ENCODE measurements around the gene NGEF.
"Not testable (repeated sequence)": the region's sequence is repeated elsewhere in the genome, so short reads cannot be mapped to it uniquely, and the experiment has no call there.

The NGEF gene

DNA sequence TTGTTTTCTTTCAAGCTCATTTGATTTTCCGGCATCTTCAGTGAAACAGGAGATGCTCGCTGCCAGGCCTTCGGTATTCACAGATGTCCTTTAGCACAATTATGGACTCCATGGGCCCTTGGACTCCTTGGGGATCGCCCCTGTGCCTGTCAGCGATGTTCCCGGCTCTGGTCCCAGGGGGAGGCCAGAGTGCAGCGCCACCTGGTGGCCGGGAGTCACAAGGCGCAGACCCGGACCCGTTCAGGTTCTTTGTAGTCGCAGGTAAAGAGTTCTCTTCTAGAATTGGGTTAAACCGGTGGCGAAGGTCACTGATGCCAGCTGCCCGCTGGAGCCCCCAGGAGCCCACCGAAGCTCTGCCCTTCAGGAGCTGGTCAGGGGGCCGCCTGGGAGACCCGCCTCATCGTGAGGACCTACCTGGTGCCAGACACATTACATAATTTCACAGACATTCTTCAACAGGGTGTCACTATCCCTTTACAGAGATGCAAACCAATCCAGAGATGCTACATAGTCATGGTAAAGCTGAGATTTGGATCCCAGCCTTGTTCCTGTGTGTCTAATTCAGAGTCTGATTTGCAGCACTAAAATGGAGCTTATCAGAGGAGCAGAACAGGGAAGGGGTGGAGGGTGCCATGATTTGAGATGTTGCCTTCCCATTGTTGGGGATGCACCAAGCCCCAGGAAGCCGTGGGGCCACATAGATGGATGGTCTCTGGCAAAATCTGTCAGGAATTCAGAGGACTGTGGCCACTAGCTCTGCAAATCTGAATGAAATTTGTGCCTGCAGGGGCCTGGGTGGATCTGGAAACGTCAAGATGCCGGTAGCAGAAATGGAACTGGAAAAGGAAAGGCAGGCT, 41.1 kb upstream of the NGEF start:
- H2AFZ ChIP-seq (ENCODE audit: low read depth, low read length) = no peak overlapping the region
- H3K36me3 ChIP-seq (ENCODE audit: insufficient read depth, low read length) = no peaks in the 10 kb centered on the region
- H3K4me3 ChIP-seq (ENCODE audit: low read length) = no peak overlapping the region
- H3K27me3 ChIP-seq (ENCODE audit: insufficient read depth, low read length) = peaks cover 13% of the 10 kb centered on the region
- no peaks in the 10 kb centered on the region for H3K9me3 ChIP-seq (ENCODE audit: low read length)
- no peaks in the 10 kb centered on the region for H3K4me1 ChIP-seq (ENCODE audit: insufficient read depth, low read length)

DNA sequence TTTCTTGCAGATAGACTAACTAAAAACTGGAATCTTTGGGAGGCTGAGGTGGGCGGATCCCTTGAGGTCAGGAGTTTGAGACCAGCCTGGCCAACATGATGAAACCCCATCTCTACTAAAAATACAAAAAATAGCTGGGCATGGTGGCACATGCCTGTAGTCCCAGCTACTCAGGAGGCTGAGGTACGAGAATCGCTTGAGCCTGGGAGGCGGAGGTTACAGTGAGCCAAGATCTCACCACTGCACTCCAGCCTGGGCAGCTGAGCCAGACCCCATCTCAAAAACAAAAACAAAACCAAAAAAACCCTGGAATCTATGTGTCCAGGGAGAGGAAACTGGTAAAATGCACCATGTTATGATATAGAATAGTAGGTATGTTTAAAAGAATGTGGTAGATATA, 39.5 kb upstream of the NGEF start:
- not testable (repeated sequence) for H3K4me3 ChIP-seq (ENCODE audit: low read length); H2AFZ ChIP-seq (ENCODE audit: low read depth, low read length); H3K9me3 ChIP-seq (ENCODE audit: low read length); H3K4me1 ChIP-seq (ENCODE audit: insufficient read depth, low read length); H3K36me3 ChIP-seq (ENCODE audit: insufficient read depth, low read length)
- peaks cover 16% of the 10 kb centered on the region for H3K27me3 ChIP-seq (ENCODE audit: insufficient read depth, low read length)

DNA sequence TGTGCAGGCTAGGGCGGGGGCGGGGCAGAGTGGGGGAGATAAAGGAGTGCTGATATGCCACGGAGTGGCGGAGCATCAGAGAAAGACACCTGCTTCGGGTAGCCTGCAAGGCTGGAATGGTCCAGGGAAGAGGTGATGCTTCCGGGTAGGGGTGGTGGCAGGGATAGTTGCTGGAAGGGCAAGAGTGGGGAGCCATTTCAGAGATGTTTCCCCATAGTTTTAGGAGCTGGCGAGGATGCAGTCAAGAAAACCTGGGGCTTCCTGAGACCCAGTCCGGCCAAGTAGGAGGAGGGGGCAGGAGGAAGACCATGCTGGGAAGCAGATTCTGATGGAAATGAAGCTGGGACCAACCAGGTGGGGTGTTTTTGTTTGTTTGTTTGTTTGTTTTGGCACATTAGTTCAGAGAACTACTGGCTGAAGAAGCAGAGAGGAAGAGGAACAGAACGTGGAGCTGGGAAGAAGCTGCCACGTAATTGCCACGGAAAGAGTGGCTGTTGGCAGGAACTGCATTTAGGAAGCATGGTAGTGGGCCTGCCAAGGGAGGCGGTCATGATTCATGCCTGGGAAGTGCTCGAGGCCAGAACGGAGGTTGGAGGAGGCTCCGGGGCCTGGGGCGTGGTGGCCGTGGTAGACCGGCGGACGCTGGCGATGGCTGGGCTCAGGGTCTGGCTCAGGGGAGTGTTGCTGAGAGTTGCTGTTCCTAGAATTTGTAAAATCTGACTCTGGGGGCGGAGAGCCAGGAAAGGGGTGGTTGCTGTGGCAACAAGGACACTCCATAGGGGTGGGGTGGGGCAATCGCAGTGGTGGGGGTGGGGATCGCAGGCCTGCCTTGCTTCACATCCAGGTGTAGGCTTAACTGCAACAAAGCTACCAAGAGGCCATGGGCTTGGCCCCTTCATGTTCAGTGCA, 38.4 kb upstream of the NGEF start:
- Histone ChIP-seq H3K4me3 (ENCODE audit: low read length) (no peak overlapping the region), H2AFZ (ENCODE audit: low read depth, low read length) (no peak overlapping the region), H3K27me3 (ENCODE audit: insufficient read depth, low read length) (peaks cover 16% of the 10 kb centered on the region), H3K36me3 (ENCODE audit: insufficient read depth, low read length) (no peaks in the 10 kb centered on the region), H3K9me3 (ENCODE audit: low read length) (no peaks in the 10 kb centered on the region), H3K4me1 (ENCODE audit: insufficient read depth, low read length) (no peaks in the 10 kb centered on the region)

DNA sequence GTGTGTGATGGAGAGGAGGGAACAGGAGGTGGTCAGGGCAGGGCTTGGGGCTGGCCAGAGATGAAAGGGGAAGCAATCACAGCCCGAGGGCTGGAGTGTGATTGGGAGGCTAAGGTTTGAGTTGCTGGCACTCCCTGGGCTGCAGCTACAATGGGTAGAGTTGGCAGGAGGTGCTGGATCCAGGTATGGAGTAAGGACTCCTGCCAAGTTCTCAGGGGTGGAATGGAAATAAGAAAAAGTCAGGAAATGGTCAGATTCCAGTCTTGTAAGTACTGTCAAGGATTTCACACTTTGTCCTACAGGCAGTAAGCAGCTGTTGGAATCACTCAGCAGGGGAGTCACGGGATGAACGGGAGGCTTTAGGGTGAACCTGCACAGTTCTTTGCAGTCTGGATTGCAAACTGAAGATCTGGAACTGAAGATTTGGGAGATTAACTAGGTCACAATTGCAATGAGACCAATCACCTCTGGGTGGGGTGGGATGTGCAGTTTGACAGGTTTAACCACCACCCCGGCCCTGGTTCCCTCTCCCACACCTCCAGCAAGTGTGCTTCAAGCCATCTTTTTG, 36.2 kb upstream of the NGEF start:
- H3K9me3 ChIP-seq (ENCODE audit: low read length) = no peaks in the 10 kb centered on the region
- H2AFZ ChIP-seq (ENCODE audit: low read depth, low read length) = no peak overlapping the region
- no peaks in the 10 kb centered on the region for H3K4me1 ChIP-seq (ENCODE audit: insufficient read depth, low read length)
- no peak overlapping the region for H3K4me3 ChIP-seq (ENCODE audit: low read length)
- no peaks in the 10 kb centered on the region for H3K36me3 ChIP-seq (ENCODE audit: insufficient read depth, low read length)
- peaks cover 21% of the 10 kb centered on the region for H3K27me3 ChIP-seq (ENCODE audit: insufficient read depth, low read length)

DNA sequence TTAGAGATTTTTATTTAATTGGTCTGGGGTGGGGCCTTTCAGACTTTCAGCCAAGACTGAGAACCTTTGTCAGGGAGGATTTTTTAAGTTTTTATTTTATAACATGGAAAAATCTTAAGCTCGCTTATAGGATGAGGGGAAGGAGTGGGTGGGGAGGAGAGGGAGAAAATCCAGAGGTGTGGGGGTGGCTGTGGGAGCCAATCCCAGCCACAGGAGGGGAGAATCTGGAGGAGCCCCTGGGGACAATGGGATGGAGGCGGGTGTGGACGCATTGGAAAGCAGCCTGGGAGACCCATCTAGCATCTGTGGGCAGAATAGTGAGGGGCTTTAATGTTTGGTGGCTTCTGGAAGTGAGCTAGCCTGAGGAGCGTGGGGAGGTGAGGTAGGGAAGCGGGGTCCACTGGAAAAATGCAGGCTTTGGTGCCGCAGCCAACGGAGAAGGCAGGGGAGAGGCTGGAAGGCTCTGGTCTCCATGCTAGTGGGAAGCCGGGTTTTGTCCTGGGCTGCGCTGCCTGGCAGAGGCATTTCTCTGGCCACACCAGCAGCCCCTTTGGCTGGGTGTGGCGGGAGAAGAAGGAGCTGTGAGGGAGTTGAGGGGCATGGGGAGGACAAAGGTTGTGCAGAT, 35.6 kb upstream of the NGEF start:
- no peak overlapping the region for H2AFZ ChIP-seq (ENCODE audit: low read depth, low read length)
- peaks cover 23% of the 10 kb centered on the region for H3K27me3 ChIP-seq (ENCODE audit: insufficient read depth, low read length)
- H3K4me1 ChIP-seq (ENCODE audit: insufficient read depth, low read length) = no peaks in the 10 kb centered on the region
- H3K4me3 ChIP-seq (ENCODE audit: low read length) = no peak overlapping the region
- H3K9me3 ChIP-seq (ENCODE audit: low read length) = no peaks in the 10 kb centered on the region
- H3K36me3 ChIP-seq (ENCODE audit: insufficient read depth, low read length) = no peaks in the 10 kb centered on the region

DNA sequence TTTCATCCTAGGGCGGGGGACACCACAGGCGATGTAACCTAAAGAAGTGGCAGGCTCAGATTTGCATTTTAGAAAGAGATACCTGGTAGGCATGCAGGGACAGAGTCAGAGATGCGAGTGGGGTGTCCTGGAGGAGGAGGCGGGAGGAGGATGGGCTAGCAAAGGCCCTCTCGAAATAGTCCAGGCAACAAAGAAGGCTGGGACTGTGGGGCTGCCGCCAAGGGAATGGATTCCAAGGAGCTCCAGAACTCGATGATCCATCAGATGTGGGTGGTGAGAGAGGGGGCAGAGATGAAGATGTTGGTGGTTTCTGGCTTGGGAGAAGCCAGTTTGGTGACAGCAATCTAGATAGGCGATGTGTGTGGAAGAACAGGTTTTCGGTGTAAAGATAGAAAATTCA, 34.6 kb upstream of the NGEF start:
- no peaks in the 10 kb centered on the region for H3K36me3 ChIP-seq (ENCODE audit: insufficient read depth, low read length)
- no peak overlapping the region for H3K4me3 ChIP-seq (ENCODE audit: low read length)
- no peak overlapping the region for H2AFZ ChIP-seq (ENCODE audit: low read depth, low read length)
- peaks cover 23% of the 10 kb centered on the region for H3K27me3 ChIP-seq (ENCODE audit: insufficient read depth, low read length)
- no peaks in the 10 kb centered on the region for H3K9me3 ChIP-seq (ENCODE audit: low read length)
- H3K4me1 ChIP-seq (ENCODE audit: insufficient read depth, low read length) = no peaks in the 10 kb centered on the region

DNA sequence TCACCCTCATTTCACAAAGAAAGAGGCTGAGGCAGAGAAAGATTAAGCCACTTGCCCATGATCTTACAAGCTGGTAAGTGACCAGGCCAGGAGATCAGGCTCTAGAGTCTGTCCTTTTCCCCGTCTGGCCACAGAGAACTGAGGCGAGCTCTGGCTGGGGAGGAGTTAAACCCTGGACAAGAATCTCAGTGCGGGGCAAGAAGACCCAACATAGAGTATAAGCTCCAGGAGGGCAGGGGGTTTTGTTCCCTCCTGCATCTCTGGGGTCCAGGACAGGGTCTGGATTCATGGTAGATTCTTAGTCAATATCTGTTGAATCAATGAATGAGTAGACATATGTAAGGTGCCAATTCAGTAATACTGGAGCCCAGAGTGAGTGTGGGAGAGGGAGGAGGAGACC, 34.1 kb upstream of the NGEF start:
- Histone ChIP-seq H3K27me3 (ENCODE audit: insufficient read depth, low read length) (peaks cover 22% of the 10 kb centered on the region), H2AFZ (ENCODE audit: low read depth, low read length) (no peak overlapping the region), H3K36me3 (ENCODE audit: insufficient read depth, low read length) (no peaks in the 10 kb centered on the region), H3K9me3 (ENCODE audit: low read length) (no peaks in the 10 kb centered on the region), H3K4me3 (ENCODE audit: low read length) (no peak overlapping the region), H3K4me1 (ENCODE audit: insufficient read depth, low read length) (no peaks in the 10 kb centered on the region)

DNA sequence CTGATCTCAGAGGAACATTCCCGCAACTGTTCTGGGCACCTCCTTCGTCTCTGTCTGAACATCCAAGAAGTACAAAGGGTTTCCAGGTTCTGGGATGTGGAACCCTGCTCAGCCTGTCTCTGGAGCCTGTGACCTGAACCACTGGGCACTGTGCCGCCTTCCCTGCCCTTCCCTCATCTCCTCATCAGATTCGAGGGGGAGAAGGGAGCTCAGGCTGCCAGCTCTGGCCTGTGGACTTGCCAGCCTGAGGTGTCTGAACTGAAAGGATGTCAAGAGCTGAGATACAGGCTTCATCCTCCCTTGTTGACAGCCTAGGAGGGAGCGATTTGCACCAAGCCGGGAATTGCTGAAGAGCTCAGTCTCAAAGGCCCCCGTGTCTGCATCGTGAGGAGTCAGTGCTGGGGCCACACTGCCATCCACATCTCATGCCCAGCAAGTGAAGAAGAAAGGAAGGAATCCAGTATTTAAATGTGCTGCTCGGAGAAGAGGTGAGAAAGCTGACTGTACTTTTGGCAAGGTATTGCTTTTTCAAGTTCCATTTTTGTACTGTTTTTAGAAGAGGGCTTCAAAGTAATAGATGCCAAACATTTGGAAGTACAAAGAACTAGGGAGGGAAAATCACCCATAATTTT, 32.0 kb upstream of the NGEF start:
- Histone ChIP-seq H3K9me3 (ENCODE audit: low read length) (no peaks in the 10 kb centered on the region), H3K36me3 (ENCODE audit: insufficient read depth, low read length) (no peaks in the 10 kb centered on the region), H2AFZ (ENCODE audit: low read depth, low read length) (no peak overlapping the region), H3K27me3 (ENCODE audit: insufficient read depth, low read length) (peaks cover 10% of the 10 kb centered on the region), H3K4me3 (ENCODE audit: low read length) (no peak overlapping the region), H3K4me1 (ENCODE audit: insufficient read depth, low read length) (no peaks in the 10 kb centered on the region)

DNA sequence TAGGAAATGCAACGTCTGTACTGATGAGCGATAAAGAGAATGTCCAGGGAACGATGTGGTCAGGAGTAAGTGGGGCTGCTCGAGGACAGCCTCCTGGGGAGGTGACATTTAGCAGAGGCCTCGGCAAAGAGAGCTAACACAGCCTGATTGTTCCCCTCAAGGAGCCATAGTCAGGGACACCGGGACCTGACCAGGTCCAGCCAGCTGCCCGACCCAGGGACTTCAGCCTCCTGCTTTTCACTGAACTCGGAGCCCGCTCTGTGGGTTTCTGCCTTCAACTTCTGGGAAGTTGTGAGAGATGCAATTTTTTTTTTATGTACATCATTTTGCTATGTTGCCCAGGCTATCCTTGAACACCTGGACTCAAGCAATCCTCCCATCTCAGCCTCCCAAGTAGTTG, 29.5 kb upstream of the NGEF start:
- H3K9me3 ChIP-seq (ENCODE audit: low read length) = no peaks in the 10 kb centered on the region
- H3K36me3 ChIP-seq (ENCODE audit: insufficient read depth, low read length) = no peaks in the 10 kb centered on the region
- peaks cover 8% of the 10 kb centered on the region for H3K27me3 ChIP-seq (ENCODE audit: insufficient read depth, low read length)
- H3K4me3 ChIP-seq (ENCODE audit: low read length) = no peak overlapping the region
- H3K4me1 ChIP-seq (ENCODE audit: insufficient read depth, low read length) = no peaks in the 10 kb centered on the region
- H2AFZ ChIP-seq (ENCODE audit: low read depth, low read length) = no peak overlapping the region

DNA sequence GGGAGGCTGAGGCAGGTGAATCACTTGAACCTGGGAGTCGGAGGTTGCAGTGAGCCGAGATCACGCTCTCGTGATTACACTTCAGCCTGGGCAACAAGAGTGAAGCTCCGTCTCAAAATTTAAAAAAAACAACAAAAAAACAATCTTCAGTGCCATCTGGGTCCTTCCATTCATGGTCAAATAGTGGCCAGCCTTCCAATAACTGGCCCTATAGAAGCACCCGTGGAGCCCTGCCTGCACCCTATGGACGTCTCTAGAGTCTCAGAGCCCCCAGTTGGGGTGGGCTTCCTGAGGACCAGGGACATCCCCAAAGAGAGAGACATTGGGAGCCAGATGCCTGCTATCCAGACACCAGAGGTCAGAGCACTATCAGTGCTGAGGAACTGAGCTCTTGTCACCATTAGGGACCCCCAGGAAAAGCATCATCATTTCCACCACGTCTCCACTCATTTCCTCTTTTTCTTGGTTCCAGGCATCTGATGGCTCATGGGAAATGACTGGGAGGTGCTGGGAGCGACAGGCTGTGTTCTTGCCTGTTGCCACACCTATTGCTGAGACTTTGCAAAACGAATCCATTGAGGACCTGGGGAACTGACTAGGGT, 28.8 kb upstream of the NGEF start:
- Histone ChIP-seq H3K4me1 (ENCODE audit: insufficient read depth, low read length) (no peaks in the 10 kb centered on the region), H3K9me3 (ENCODE audit: low read length) (no peaks in the 10 kb centered on the region), H3K36me3 (ENCODE audit: insufficient read depth, low read length) (no peaks in the 10 kb centered on the region), H2AFZ (ENCODE audit: low read depth, low read length) (no peak overlapping the region), H3K27me3 (ENCODE audit: insufficient read depth, low read length) (peaks cover 8% of the 10 kb centered on the region), H3K4me3 (ENCODE audit: low read length) (no peak overlapping the region)

DNA sequence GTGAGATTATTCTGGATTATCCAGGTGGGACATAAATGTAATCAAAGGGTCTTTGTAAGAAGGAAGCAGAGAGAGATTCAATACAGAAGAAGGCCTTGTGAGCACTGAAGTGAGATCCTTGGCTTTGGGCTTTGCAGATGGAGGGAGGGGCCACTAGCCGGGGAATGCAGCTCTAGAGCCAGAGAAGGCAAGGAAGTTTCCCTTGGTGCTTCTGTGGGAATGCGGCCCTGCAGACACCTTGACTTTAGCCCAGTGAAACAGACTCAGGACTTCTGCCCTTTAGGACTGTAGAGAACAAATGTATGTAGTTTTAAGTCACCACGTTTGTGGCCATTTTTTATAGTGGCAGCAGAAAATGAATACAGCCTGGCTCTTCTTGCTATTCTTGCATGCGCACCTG, 27.5 kb upstream of the NGEF start:
- no peaks in the 10 kb centered on the region for H3K4me1 ChIP-seq (ENCODE audit: insufficient read depth, low read length)
- H2AFZ ChIP-seq (ENCODE audit: low read depth, low read length) = no peak overlapping the region
- no peak overlapping the region for H3K4me3 ChIP-seq (ENCODE audit: low read length)
- no peaks in the 10 kb centered on the region for H3K36me3 ChIP-seq (ENCODE audit: insufficient read depth, low read length)
- H3K27me3 ChIP-seq (ENCODE audit: insufficient read depth, low read length) = peaks cover 8% of the 10 kb centered on the region
- peaks cover 2% of the 10 kb centered on the region for H3K9me3 ChIP-seq (ENCODE audit: low read length)

DNA sequence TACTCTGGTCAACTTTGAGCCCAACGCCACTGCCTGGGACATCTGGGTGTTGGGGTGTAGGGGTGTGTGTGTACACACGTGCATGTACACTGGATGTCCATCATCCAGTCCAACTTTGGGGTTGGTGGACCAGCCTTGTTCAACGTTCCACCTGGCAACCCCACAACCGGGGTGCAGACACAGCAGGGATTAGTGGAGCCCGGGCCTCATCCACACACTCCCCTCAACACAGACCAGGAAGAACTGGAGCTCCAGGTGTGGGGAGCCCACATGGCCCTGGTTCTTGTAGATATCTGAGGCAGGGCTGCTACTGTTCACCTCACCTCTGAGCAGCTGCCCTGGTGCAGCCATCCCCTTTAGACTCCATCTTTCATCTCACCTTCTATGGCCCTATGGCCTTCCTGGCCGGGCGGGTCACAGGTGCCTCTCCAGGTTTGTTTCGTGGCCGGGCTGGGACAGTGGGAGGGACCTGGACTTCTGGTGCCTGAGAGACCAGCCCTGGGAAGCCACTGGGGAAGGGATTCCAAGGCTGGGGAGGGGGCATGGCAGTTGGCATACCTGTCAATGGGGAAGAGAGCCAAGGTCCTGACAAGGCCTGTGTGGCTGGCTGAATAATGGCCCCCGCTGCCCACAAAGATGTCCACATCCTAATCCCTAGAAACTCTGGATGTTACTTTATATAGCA, 26.9 kb upstream of the NGEF start:
- no peak overlapping the region for H2AFZ ChIP-seq (ENCODE audit: low read depth, low read length)
- no peaks in the 10 kb centered on the region for H3K4me1 ChIP-seq (ENCODE audit: insufficient read depth, low read length)
- H3K9me3 ChIP-seq (ENCODE audit: low read length) = peaks cover 3% of the 10 kb centered on the region
- no peaks in the 10 kb centered on the region for H3K36me3 ChIP-seq (ENCODE audit: insufficient read depth, low read length)
- H3K4me3 ChIP-seq (ENCODE audit: low read length) = no peak overlapping the region
- H3K27me3 ChIP-seq (ENCODE audit: insufficient read depth, low read length) = peaks cover 7% of the 10 kb centered on the region
